GM23338 (cell line): ENCODE results near the gene TMEM39A. TPM values are rescaled to one million over a fixed set of nuclear protein-coding genes. Genes with fewer than 3 reads are reported as not detected.

Experiments used
- ATAC-seq: fragments of 200-7000 bp; cut with Tn5 transposase; 3 replicates; pipeline ENCODE4 v1.9.1; 2020
- DNase-seq: peaks from one replicate; pipeline ENCODE4 v3.0.0-alpha.2; 2015; ENCODE audit warnings: low spot score
- H2AFZ ChIP-seq: fragments of 200-600 bp; sonication (generic); 2 replicates; pipeline ENCODE4 v1.8.0; 2016; ENCODE audit warnings: antibody characterized with exemption, mild to moderate bottlenecking, moderate library complexity
- H3F3A ChIP-seq: fragments of 200-600 bp; sonication (generic); replicated peaks from 2 replicates; pipeline ENCODE4 v1.8.0; 2017; ENCODE audit warnings: antibody characterized with exemption, mixed run types, low read depth
- H3K27ac ChIP-seq: fragments of 200-600 bp; sonication (generic); 2 replicates; pipeline ENCODE4 v1.6.1; 2016; ENCODE audit warnings: low read depth
- H3K27me3 ChIP-seq: fragments of 200-600 bp; sonication (generic); 2 replicates; pipeline ENCODE4 v1.8.0; 2016; ENCODE audit warnings: mild to moderate bottlenecking, mixed run types, moderate library complexity; ENCODE audit not compliant: insufficient read depth
- H3K36me3 ChIP-seq: fragments of 200-600 bp; sonication (generic); 2 replicates; pipeline ENCODE4 v1.8.0; 2016; ENCODE audit warnings: mild to moderate bottlenecking; ENCODE audit not compliant: insufficient read depth
- H3K4me1 ChIP-seq: fragments of 200-600 bp; sonication (generic); 2 replicates; pipeline ENCODE4 v1.8.0; 2016; ENCODE audit warnings: mild to moderate bottlenecking, moderate library complexity; ENCODE audit not compliant: insufficient read depth
- H3K4me2 ChIP-seq: fragments of 200-600 bp; sonication (generic); 2 replicates; pipeline ENCODE4 v1.7.1; 2017; ENCODE audit warnings: mixed run types
- H3K4me3 ChIP-seq: fragments of 200-600 bp; sonication (generic); 2 replicates; pipeline ENCODE4 v1.6.1; 2016; ENCODE audit warnings: mixed run types
- H3K79me2 ChIP-seq: fragments of 200-600 bp; sonication (generic); replicated peaks from 2 replicates; pipeline ENCODE4 v1.8.0; 2017; ENCODE audit warnings: mild to moderate bottlenecking; ENCODE audit not compliant: insufficient read depth
- H3K9me2 ChIP-seq: fragments of 200-600 bp; sonication (generic); 2 replicates; pipeline ENCODE4 v1.8.0; 2017; ENCODE audit not compliant: insufficient read depth
- H4K20me1 ChIP-seq: fragments of 200-600 bp; sonication (generic); replicated peaks from 2 replicates; pipeline ENCODE4 v1.8.0; 2017; ENCODE audit warnings: mild to moderate bottlenecking; ENCODE audit not compliant: insufficient read depth
- H3K27ac Mint-ChIP-seq: 2 replicates; pipeline ENCODE4 v1.8.0; 2020; ENCODE audit warnings: inconsistent platforms, mild to moderate bottlenecking, moderate library complexity, mixed read lengths
- H3K27me3 Mint-ChIP-seq: 3 replicates; pipeline ENCODE4 v1.8.0; 2022; ENCODE audit warnings: low read depth, mild to moderate bottlenecking, moderate library complexity, mixed read lengths, inconsistent platforms; ENCODE audit not compliant: insufficient read depth, poor library complexity
- H3K36me3 Mint-ChIP-seq: 3 replicates; pipeline ENCODE4 v1.8.0; 2021; ENCODE audit warnings: low read depth, mild to moderate bottlenecking, inconsistent platforms, moderate library complexity, mixed read lengths
- H3K4me1 Mint-ChIP-seq: 3 replicates; pipeline ENCODE4 v1.8.0; 2020; ENCODE audit warnings: mild to moderate bottlenecking, inconsistent platforms, mixed read lengths
- H3K4me3 Mint-ChIP-seq: 3 replicates; pipeline ENCODE4 v1.8.0; 2021; ENCODE audit warnings: moderate library complexity, mild to moderate bottlenecking, inconsistent platforms, mixed read lengths
- H3K9me3 Mint-ChIP-seq: 3 replicates; pipeline ENCODE4 v1.8.0; 2020; ENCODE audit warnings: moderate library complexity, mild to moderate bottlenecking, inconsistent platforms, mixed read lengths
- CREB1 ChIP-seq: fragments of 250-450 bp; sonication (Bioruptor Pico); IDR thresholded peaks from 2 replicates; pipeline ENCODE4 v1.5.0; 2020; ENCODE audit warnings: low read depth, mild to moderate bottlenecking, moderate library complexity
- CTCF ChIP-seq, 2 experiments: fragments of 200-600 bp in 1 of 2; sonication (generic) in 1 of 2; conservative IDR thresholded peaks; 2 replicates each; pipeline versions ENCODE4 v1.5.1 to v1.6.1; 2016 to 2017; ENCODE audit warnings: antibody characterized with exemption in 2 of 2, low read depth in 2 of 2, mild to moderate bottlenecking in 2 of 2, moderate library complexity in 1 of 2
- ETS1 ChIP-seq: IDR thresholded peaks from 2 replicates; pipeline ENCODE4 v1.6.1; 2016; ENCODE audit warnings: antibody characterized with exemption
- EZH2 ChIP-seq: fragments of 200-600 bp; sonication (generic); IDR thresholded peaks from one replicate; pipeline ENCODE4 v1.8.0; 2017; ENCODE audit warnings: antibody characterized with exemption, mild to moderate bottlenecking, low read depth; ENCODE audit not compliant: unreplicated experiment
- EZH2phosphoT487 ChIP-seq: fragments of 200-600 bp; sonication (generic); IDR thresholded peaks from one replicate; pipeline ENCODE4 v1.8.1; 2018; ENCODE audit warnings: antibody characterized with exemption; ENCODE audit not compliant: unreplicated experiment
- JUNB ChIP-seq: IDR thresholded peaks from one replicate; pipeline ENCODE4 v1.6.1; 2016; ENCODE audit warnings: antibody characterized with exemption; ENCODE audit not compliant: unreplicated experiment
- NANOG ChIP-seq: IDR thresholded peaks from 2 replicates; pipeline ENCODE4 v1.6.1; 2016; ENCODE audit warnings: antibody characterized with exemption, borderline replicate concordance
- POLR2AphosphoS5 ChIP-seq: IDR thresholded peaks from 2 replicates; pipeline ENCODE4 v1.6.1; 2016; ENCODE audit warnings: antibody characterized with exemption, low read depth
- REST ChIP-seq: IDR thresholded peaks from one replicate; pipeline ENCODE4 v1.6.1; 2018; ENCODE audit warnings: antibody characterized with exemption; ENCODE audit not compliant: unreplicated experiment
- STAT1 ChIP-seq: IDR thresholded peaks from one replicate; pipeline ENCODE4 v1.6.1; 2016; ENCODE audit warnings: antibody characterized with exemption; ENCODE audit not compliant: unreplicated experiment
- ZNF114 ChIP-seq: fragments of 250-450 bp; sonication (Bioruptor Pico); IDR thresholded peaks from 2 replicates; pipeline ENCODE4 v1.5.0; 2020; ENCODE audit warnings: mild to moderate bottlenecking, moderate library complexity
- ZNF331 ChIP-seq: fragments of 250-450 bp; sonication (Bioruptor Pico); IDR thresholded peaks from 2 replicates; pipeline ENCODE4 v1.5.0; 2020; ENCODE audit warnings: low read depth, mild to moderate bottlenecking, moderate library complexity
- long read RNA-seq: library from polyadenylated mRNA; unstranded; transcript quantifications from one replicate; pipeline ENCODE4 v2.0.0, GENCODE V29; 2020; ENCODE audit not compliant: unreplicated experiment
- polyA plus RNA-seq: library from polyadenylated mRNA; unstranded; fragments of >200 nt; fragmentation: Nextera tagmentation; extraction: Ambion mirVana; gene quantifications from 2 replicates; pipeline ENCODE4 v1.2.1, GENCODE V29; 2016
- total RNA-seq: library from RNA; depleted of rRNA; stranded (reverse); fragments of >200 nt; shearing (Covaris generic); gene quantifications from 2 replicates; pipeline ENCODE4 v1.2.3, GENCODE V29; 2014; rRNA removed

Gene TMEM39A
- 39.0 and 51.6 TPM in 2 replicates for total RNA-seq
- 11.0 and 12.9 TPM in 2 replicates for polyA plus RNA-seq
- long read RNA-seq, full-length matches to known transcripts, result 8 of 18 reads
- long read RNA-seq, partial matches to known transcripts, result 3 of 18 reads
- long read RNA-seq, other reads (novel, unspliced or antisense), result 7 of 18 reads

GRCh38 chr3:119463171-119464169 lies at the start of gene TMEM39A:
TMEM39A (minus strand) TSS chr3:119463615; CDS start chr3:119462074, 1,541 bp downstream.
- peaks cover 4% of the 10 kb centered on the region; the same call in 1 of the 2 replicates for H3K4me1 ChIP-seq
- Mint-ChIP-seq H3K4me1 (peaks cover 17% of the 10 kb centered on the region), H3K36me3 (peaks cover 29% of the 10 kb centered on the region), H3K9me3 (peaks cover 2% of the 10 kb centered on the region; the same call in 2 of the 3 replicates), H3K4me3 (peak within 1 kb of the TSS; percentile 96), H3K27me3 (peaks cover 12% of the 10 kb centered on the region), H3K27ac (peak within 1 kb of the TSS; percentile 96)
- H3K4me3 ChIP-seq, result peak within 1 kb of the TSS; percentile 100
- no peaks in the 10 kb centered on the region for H3F3A ChIP-seq
- DNase-seq (peak; percentile 100), ATAC-seq (peak; percentile 97)
- H2AFZ ChIP-seq, result peak within 1 kb of the TSS; percentile 81; the same call in 1 of the 2 replicates
- no peaks in the 10 kb centered on the region for H3K27me3 ChIP-seq
- H3K9me2 ChIP-seq, result no peaks in the 10 kb centered on the region
- H4K20me1 ChIP-seq, result peaks cover 11% of the 10 kb centered on the region
- H3K27ac ChIP-seq, result peak within 1 kb of the TSS; percentile 88
- peaks cover 38% of the 10 kb centered on the region for H3K79me2 ChIP-seq
- H3K36me3 ChIP-seq, result peaks cover 30% of the 10 kb centered on the region
- H3K4me2 ChIP-seq, result peak within 1 kb of the TSS; percentile 99
- TF ChIP-seq POLR2AphosphoS5 (peak; percentile 99), EZH2phosphoT487 (no peak), CREB1 (CRISPR knock-in tag) (peak; percentile 99), ZNF114 (no peak), NANOG (no peak), JUNB (no peak), CTCF (conservative IDR thresholded peaks at IDR 0.05; ENCODE audit: low read depth in 2 of 2) (no peak), ETS1 (peak; percentile 64; the same call in 1 of the 2 replicates), STAT1 (no peak), EZH2 (no peak), ZNF331 (CRISPR knock-in tag) (no peak), REST (no peak)
